SK-N-SH treated with all-trans-retinoic acid at 6 μM for 48 hours (cell line): ENCODE measurements around the gene CD244.

ENCODE experiments used
- ATAC-seq: fragments of 200-7000 bp; cut with Tn5 transposase; 3 replicates; pipeline ENCODE4 v1.9.1; 2020; ENCODE audit warnings: mild to moderate bottlenecking, moderate library complexity
- ARNTL ChIP-seq: fragments of 450-650 bp; formaldehyde crosslinking; IDR thresholded peaks from 2 replicates; pipeline ENCODE4 v1.5.0; 2020; ENCODE audit warnings: low read depth, mild to moderate bottlenecking, moderate library complexity, borderline replicate concordance
- BACH2 ChIP-seq: fragments of 250-450 bp; sonication (Bioruptor Pico); IDR thresholded peaks from 2 replicates; pipeline ENCODE4 v1.9.0; 2021; ENCODE audit warnings: mild to moderate bottlenecking, borderline replicate concordance
- CSRNP3 ChIP-seq: fragments of 250-450 bp; sonication (Bioruptor Pico); IDR thresholded peaks from 2 replicates; pipeline ENCODE4 v1.5.1; 2021; ENCODE audit warnings: mild to moderate bottlenecking, moderate library complexity
- ESRRG ChIP-seq: fragments of 250-450 bp; sonication (Bioruptor Pico); IDR thresholded peaks from 2 replicates; pipeline ENCODE4 v1.6.1; 2021; ENCODE audit warnings: mild to moderate bottlenecking
- ISL1 ChIP-seq: fragments of 250-450 bp; sonication (Bioruptor Pico); IDR thresholded peaks from 2 replicates; pipeline ENCODE4 v2.1.2; 2022; ENCODE audit warnings: mild to moderate bottlenecking, moderate library complexity
- POU6F1 ChIP-seq: fragments of 250-450 bp; sonication (Bioruptor Pico); IDR thresholded peaks from 2 replicates; pipeline ENCODE4 v1.8.0; 2021; ENCODE audit warnings: low read depth, mild to moderate bottlenecking, moderate library complexity, borderline replicate concordance
- RARB ChIP-seq: fragments of 250-450 bp; sonication (Bioruptor Pico); IDR thresholded peaks from 2 replicates; pipeline ENCODE4 v1.8.0; 2021; ENCODE audit warnings: mild to moderate bottlenecking, moderate library complexity
- TCF4 ChIP-seq: fragments of 250-450 bp; sonication (Bioruptor Pico); IDR thresholded peaks from 2 replicates; pipeline ENCODE4 v1.8.0; 2021; ENCODE audit warnings: mild to moderate bottlenecking, moderate library complexity, borderline replicate concordance
- TOX ChIP-seq: fragments of 250-450 bp; sonication (Bioruptor Pico); IDR thresholded peaks from 2 replicates; pipeline ENCODE4 v1.8.0; 2021; ENCODE audit warnings: mild to moderate bottlenecking, moderate library complexity, borderline replicate concordance
- ZC3H10 ChIP-seq: fragments of 250-450 bp; sonication (Bioruptor Pico); IDR thresholded peaks from 2 replicates; pipeline ENCODE4 v1.5.1; 2021; ENCODE audit warnings: mild to moderate bottlenecking, moderate library complexity
- ZFP3 ChIP-seq: fragments of 250-450 bp; sonication (Bioruptor Pico); IDR thresholded peaks from 2 replicates; pipeline ENCODE4 v1.5.0; 2020; ENCODE audit warnings: mild to moderate bottlenecking, moderate library complexity
- ZFP30 ChIP-seq: fragments of 450-650 bp; formaldehyde crosslinking; IDR thresholded peaks from 2 replicates; pipeline ENCODE4 v1.5.0; 2022; ENCODE audit warnings: mild to moderate bottlenecking, moderate library complexity
- ZNF70 ChIP-seq: fragments of 450-650 bp; formaldehyde crosslinking; IDR thresholded peaks from 2 replicates; pipeline ENCODE4 v1.5.0; 2020; ENCODE audit warnings: mild to moderate bottlenecking, moderate library complexity
- ZNF8 ChIP-seq: fragments of 450-650 bp; formaldehyde crosslinking; IDR thresholded peaks from 2 replicates; pipeline ENCODE4 v1.5.0; 2020; ENCODE audit warnings: mild to moderate bottlenecking, moderate library complexity
- TF ChIP-seq, protein P1 (sequence below): fragments of 250-450 bp; sonication (Bioruptor Pico); IDR thresholded peaks from 2 replicates; pipeline ENCODE4 v1.5.1; 2020; ENCODE audit warnings: low read depth, mild to moderate bottlenecking, moderate library complexity
- TF ChIP-seq, protein P2 (sequence below): fragments of 250-450 bp; sonication (Bioruptor Pico); IDR thresholded peaks from 2 replicates; pipeline ENCODE4 v1.8.0; 2020; ENCODE audit warnings: mild to moderate bottlenecking, moderate library complexity, borderline replicate concordance
- TF ChIP-seq, protein P3 (sequence below): fragments of 250-450 bp; sonication (Bioruptor Pico); IDR thresholded peaks from 2 replicates; pipeline ENCODE4 v1.5.0; 2020; ENCODE audit warnings: mild to moderate bottlenecking, moderate library complexity

Gene CD244

DNA sequence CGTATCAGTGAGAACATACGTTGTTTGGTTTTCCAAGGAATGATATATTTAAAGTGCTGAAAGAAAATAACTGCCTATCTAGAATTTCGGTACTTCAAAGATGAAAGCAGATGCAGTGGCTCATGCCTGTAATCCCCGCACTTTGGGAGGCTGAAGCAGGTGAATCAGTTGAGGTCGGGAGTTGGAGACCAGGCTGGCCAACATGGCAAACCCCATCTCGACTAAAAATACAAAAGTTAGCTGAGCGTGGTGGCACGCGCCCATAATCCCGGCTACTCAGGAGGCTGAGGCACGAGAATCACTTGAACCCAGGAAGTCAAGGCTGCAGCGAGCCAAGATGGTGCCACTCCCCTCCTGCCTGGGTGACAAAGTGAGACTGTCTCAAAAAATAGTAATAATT is 16.4 kb downstream of the CD244 start:
- no peak for TF ChIP-seq ZFP30 (CRISPR knock-in tag)
- TF ChIP-seq TOX (CRISPR knock-in tag) = no peak
- no peak for TF ChIP-seq ZFP3 (CRISPR knock-in tag)
- TF ChIP-seq ARNTL = no peak
- TF ChIP-seq RARB (CRISPR knock-in tag) = no peak
- no peak for TF ChIP-seq ZNF70 (CRISPR knock-in tag)
- TF ChIP-seq, protein P1, sequence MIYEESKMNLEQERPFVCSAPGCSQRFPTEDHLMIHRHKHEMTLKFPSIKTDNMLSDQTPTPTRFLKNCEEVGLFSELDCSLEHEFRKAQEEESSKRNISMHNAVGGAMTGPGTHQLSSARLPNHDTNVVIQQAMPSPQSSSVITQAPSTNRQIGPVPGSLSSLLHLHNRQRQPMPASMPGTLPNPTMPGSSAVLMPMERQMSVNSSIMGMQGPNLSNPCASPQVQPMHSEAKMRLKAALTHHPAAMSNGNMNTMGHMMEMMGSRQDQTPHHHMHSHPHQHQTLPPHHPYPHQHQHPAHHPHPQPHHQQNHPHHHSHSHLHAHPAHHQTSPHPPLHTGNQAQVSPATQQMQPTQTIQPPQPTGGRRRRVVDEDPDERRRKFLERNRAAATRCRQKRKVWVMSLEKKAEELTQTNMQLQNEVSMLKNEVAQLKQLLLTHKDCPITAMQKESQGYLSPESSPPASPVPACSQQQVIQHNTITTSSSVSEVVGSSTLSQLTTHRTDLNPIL = no peak
- ATAC-seq = no peak

- ATAC-seq = no peak
- TF ChIP-seq CSRNP3 (no peak), ESRRG (CRISPR knock-in tag) (no peak), ZNF8 (no peak), ZFP3 (CRISPR knock-in tag) (no peak)
Measured at GRCh38 chr1:160844447-160845232, 18.0 kb downstream of the CD244 start.

DNA sequence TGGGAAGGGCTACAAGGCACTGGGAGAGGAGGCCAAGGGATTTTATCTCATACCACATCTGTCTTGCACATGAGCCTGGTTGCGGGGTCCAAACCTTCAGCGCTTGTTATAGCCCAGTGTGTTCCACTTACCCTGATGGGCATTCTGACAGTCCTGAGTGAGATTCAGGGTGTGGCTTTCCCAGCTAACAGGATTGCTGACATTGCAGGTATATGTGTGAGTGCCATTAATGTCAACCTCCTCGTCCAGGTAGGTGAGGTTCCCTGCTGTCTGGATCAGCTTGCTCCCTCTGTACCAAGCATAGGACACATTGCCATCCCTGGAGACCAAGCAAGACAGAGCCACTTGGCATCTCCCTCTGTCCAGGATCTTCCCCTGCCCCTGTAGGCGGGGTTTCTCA is 21.6 kb downstream of the CD244 start:
- ATAC-seq = no peak
- TF ChIP-seq ZFP30 (CRISPR knock-in tag) (no peak), ISL1 (CRISPR knock-in tag) (no peak), TOX (CRISPR knock-in tag) (no peak), ESRRG (CRISPR knock-in tag) (no peak), ZNF8 (no peak), POU6F1 (CRISPR knock-in tag) (no peak), ZC3H10 (CRISPR knock-in tag) (no peak)
- TF ChIP-seq, protein P2, sequence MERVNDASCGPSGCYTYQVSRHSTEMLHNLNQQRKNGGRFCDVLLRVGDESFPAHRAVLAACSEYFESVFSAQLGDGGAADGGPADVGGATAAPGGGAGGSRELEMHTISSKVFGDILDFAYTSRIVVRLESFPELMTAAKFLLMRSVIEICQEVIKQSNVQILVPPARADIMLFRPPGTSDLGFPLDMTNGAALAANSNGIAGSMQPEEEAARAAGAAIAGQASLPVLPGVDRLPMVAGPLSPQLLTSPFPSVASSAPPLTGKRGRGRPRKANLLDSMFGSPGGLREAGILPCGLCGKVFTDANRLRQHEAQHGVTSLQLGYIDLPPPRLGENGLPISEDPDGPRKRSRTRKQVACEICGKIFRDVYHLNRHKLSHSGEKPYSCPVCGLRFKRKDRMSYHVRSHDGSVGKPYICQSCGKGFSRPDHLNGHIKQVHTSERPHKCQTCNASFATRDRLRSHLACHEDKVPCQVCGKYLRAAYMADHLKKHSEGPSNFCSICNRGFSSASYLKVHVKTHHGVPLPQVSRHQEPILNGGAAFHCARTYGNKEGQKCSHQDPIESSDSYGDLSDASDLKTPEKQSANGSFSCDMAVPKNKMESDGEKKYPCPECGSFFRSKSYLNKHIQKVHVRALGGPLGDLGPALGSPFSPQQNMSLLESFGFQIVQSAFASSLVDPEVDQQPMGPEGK (CRISPR knock-in tag) = no peak
- TF ChIP-seq, protein P1 = no peak
- TF ChIP-seq, protein P3, sequence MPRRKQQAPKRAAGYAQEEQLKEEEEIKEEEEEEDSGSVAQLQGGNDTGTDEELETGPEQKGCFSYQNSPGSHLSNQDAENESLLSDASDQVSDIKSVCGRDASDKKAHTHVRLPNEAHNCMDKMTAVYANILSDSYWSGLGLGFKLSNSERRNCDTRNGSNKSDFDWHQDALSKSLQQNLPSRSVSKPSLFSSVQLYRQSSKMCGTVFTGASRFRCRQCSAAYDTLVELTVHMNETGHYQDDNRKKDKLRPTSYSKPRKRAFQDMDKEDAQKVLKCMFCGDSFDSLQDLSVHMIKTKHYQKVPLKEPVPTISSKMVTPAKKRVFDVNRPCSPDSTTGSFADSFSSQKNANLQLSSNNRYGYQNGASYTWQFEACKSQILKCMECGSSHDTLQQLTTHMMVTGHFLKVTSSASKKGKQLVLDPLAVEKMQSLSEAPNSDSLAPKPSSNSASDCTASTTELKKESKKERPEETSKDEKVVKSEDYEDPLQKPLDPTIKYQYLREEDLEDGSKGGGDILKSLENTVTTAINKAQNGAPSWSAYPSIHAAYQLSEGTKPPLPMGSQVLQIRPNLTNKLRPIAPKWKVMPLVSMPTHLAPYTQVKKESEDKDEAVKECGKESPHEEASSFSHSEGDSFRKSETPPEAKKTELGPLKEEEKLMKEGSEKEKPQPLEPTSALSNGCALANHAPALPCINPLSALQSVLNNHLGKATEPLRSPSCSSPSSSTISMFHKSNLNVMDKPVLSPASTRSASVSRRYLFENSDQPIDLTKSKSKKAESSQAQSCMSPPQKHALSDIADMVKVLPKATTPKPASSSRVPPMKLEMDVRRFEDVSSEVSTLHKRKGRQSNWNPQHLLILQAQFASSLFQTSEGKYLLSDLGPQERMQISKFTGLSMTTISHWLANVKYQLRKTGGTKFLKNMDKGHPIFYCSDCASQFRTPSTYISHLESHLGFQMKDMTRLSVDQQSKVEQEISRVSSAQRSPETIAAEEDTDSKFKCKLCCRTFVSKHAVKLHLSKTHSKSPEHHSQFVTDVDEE (CRISPR knock-in tag) = no peak

- no peak for ATAC-seq
Measured at GRCh38 chr1:160839746-160840145, 22.9 kb downstream of the CD244 start.

More at GRCh38 chr1:160839746-160840145, 22.9 kb downstream of the CD244 start:
- TF ChIP-seq TCF4 (CRISPR knock-in tag) = no peak
- no peak for TF ChIP-seq BACH2 (CRISPR knock-in tag)
- no peak for TF ChIP-seq ARNTL
- no peak for TF ChIP-seq ZFP3 (CRISPR knock-in tag)
- no peak for TF ChIP-seq ZFP30 (CRISPR knock-in tag)
